Left lung (tissue), 10 donors: ENCODE measurements around the gene PSME2. TPM values are rescaled to one million over a fixed set of nuclear protein-coding genes. Genes with fewer than 3 reads are reported as not detected.

Source experiments
- ATAC-seq: fragments of 200-7000 bp; cut with Tn5 transposase; one replicate; pipeline ENCODE4 v1.9.1; 2020; ENCODE audit warnings: moderate library complexity
- DNase-seq, 4 donors: peaks; one replicate each; pipeline ENCODE4 v3.0.0-alpha.2; 2013 to 2020
- H3K27ac ChIP-seq, 2 donors: fragments of 200-600 bp; sonication (generic) in 1 of 2; one replicate each; pipeline versions ENCODE4 v1.5.0 to v1.8.0; 2020 to 2021
- H3K27me3 ChIP-seq, 2 donors: fragments of 200-600 bp; sonication (generic) in 1 of 2; one replicate each; pipeline versions ENCODE4 v1.5.0 to v1.8.0; 2020 to 2021
- H3K36me3 ChIP-seq, 2 donors: fragments of 200-600 bp; sonication (generic) in 1 of 2; one replicate each; pipeline versions ENCODE4 v1.5.0 to v1.8.0; 2020 to 2021
- H3K4me1 ChIP-seq, 2 donors: fragments of 200-600 bp; one replicate each; pipeline ENCODE4 v1.8.0; 2021
- H3K4me3 ChIP-seq, 2 donors: fragments of 200-600 bp; sonication (generic) in 1 of 2; one replicate each; pipeline versions ENCODE4 v1.5.0 to v1.8.0; 2020 to 2021; ENCODE audit warnings: mild to moderate bottlenecking in 1 of 2
- H3K9me3 ChIP-seq, 2 donors: fragments of 200-600 bp; sonication (generic) in 1 of 2; one replicate each; pipeline versions ENCODE4 v1.5.0 to v1.8.0; 2020 to 2021
- intact Hi-C, 2 donors: fragments of 100-400 bp; cut with DNase I; formaldehyde crosslinking; loops; one replicate each; pipeline versions ENCODE4 v1.11.2 to v1.14.2; 2022
- polyA plus RNA-seq, 6 donors: library from polyadenylated mRNA; unstranded; fragments of 120-200 nt; gene quantifications; one replicate each; pipeline ENCODE4 v1.2.1, GENCODE V29; 2013; ENCODE audit not compliant: insufficient read length in 6 of 6
- total RNA-seq, 2 donors: library from RNA; stranded (reverse); fragmentation: NEBNext Ultra II Directional; extraction: Animal tissue kit (Norgen Biotek cat#: 25700); gene quantifications; one replicate each; pipeline ENCODE4 v1.2.1, GENCODE V29; 2021
- TF ChIP-seq, protein P1 (sequence below), 2 donors: fragments of 200-600 bp; sonication (generic) in 1 of 2; IDR thresholded peaks; one replicate each; pipeline versions ENCODE4 v1.5.0 to v1.8.0; 2021; ENCODE audit warnings: antibody characterized with exemption in 2 of 2
- donor health status: DM: no; HTN: yes; CAD: no.
- donor health status: DM: no; HTN: no; CAD: no.

The PSME2 gene
- total and polyA plus RNA-seq, 8 donors = 126 to 224 (median 159) TPM

DNA sequence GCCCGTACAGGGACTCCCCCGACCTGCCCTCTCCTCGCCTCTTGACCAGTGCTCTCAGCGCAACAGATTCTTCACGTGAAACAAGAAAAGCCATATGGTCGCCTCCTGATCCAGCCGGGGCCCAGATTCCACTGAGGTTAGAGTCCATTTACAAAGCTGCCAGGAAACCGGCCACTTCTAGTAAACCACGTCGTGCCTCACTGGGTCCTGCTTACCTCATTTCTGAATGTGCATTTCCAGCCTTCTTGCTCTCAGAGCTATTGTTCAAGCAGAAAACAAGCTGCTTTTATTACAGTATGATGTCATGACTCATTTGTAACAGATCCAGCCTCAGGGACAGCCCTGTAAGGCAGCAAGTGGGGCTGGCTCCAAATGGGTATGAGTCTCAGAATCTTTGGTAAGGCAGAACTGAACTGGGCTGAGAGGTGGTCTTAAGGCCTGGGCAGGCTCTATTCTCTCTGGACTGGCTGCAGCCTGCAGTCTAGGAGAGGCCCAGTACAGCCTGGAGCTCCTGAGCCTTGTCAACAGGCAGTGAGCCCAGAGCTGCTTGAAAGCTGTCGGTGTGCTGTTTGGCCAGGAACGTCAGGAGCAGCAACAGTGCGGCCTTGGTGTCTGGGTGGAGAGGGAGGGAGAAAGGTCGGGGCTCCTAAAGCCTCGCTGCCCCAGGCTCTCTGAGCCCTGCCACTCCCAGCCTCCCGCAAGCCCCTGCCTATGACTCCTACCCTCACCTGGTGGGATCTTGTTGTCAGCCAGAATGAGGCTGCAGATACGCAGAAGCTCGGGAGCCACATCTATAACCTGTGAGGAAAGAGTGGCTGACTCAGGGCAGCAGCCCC, 33.8 kb upstream of the PSME2 start:
- H3K9me3 ChIP-seq = no peaks in the 10 kb centered on the region
- TF ChIP-seq, protein P1, sequence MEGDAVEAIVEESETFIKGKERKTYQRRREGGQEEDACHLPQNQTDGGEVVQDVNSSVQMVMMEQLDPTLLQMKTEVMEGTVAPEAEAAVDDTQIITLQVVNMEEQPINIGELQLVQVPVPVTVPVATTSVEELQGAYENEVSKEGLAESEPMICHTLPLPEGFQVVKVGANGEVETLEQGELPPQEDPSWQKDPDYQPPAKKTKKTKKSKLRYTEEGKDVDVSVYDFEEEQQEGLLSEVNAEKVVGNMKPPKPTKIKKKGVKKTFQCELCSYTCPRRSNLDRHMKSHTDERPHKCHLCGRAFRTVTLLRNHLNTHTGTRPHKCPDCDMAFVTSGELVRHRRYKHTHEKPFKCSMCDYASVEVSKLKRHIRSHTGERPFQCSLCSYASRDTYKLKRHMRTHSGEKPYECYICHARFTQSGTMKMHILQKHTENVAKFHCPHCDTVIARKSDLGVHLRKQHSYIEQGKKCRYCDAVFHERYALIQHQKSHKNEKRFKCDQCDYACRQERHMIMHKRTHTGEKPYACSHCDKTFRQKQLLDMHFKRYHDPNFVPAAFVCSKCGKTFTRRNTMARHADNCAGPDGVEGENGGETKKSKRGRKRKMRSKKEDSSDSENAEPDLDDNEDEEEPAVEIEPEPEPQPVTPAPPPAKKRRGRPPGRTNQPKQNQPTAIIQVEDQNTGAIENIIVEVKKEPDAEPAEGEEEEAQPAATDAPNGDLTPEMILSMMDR (IDR thresholded peaks at IDR 0.05) = no peak
- no peaks in the 10 kb centered on the region for H3K4me1 ChIP-seq
- H3K4me3 ChIP-seq = no peak overlapping the region
- ATAC-seq (no peak), DNase-seq (peak in 1 of 4 donors; percentile 32)
- no peaks in the 10 kb centered on the region for H3K27me3 ChIP-seq
- H3K36me3 ChIP-seq = peaks cover 0 to 100% of the 10 kb centered on the region in 2 donors
- intact Hi-C loops = no loop called here
- no peak overlapping the region for H3K27ac ChIP-seq

DNA sequence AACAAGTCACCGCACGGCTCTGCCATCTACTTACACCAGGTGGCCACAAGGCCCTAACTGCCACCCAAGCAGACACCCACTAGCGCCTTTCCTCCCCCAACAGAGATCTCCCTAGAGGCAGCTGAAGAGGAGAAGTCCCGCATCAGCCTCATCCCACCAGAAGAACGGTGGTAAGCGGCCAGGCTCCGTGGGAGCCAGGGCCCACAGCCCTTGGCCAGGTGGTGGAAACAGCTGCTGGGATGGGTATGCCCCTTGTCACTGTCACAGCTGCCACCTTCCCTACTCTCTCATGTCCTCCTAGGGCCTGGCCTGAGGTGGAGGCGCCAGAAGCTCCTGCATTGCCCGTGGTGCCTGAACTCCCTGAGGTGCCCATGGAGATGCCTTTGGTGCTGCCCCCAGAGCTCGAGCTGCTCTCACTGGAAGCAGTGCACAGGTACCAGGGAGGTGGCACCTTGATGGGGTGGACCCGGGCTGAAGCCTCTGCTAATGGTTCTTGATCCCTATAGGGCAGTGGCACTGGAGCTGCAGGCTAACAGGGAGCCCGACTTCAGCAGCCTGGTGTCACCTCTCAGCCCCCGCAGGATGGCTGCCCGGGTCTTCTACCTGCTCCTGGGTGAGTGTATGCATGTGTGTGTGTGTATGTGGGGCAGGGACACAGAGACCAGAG, 33.0 kb upstream of the PSME2 start:
- Histone ChIP-seq H3K4me3 (no peak overlapping the region), H3K4me1 (no peaks in the 10 kb centered on the region), H3K36me3 (peaks cover 0 to 100% of the 10 kb centered on the region in 2 donors), H3K9me3 (no peaks in the 10 kb centered on the region), H3K27ac (no peak overlapping the region), H3K27me3 (no peaks in the 10 kb centered on the region)
- ATAC-seq = no peak
- TF ChIP-seq, protein P1 (IDR thresholded peaks at IDR 0.05) = no peak
- DNase-seq = peak in 1 of 4 donors; percentile 49
- intact Hi-C loops = no loop called here

DNA sequence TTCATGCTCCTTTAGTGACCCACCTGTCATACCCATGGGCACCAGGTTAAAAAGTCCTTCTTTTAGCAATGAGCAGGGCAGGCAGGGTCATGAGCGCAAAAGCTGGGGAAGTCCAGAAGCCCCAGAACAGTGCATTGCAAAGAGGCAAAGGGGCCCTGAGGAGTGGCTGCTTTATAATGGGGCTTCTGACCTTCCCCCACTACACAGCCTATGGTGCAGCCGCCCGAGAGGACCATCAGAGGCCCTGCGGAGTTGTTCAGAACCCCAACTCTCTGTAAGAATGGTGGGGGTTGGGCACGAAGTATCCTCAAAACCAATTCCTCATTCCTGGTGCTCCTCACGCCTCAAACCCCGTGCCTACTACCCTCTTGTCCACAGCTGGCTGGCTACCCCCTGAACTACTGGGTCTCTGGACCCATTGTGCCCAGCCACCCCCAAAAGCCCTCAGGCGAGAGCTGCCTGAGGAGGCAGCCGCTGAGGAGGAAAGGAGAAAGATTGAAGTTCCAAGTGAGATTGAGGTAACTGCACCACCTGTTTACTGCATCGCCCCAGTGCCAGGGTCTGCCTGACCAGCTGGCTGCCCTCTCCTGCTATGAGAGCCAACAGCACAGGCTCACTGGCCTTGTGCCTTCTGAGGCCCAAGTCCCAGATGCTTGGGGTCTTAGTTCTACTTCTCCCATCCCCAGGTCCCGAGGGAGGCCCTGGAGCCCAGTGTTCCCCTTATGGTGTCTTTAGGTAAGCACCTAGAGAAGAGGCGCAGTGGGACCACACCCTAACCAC, 32.2 kb upstream of the PSME2 start:
- Histone ChIP-seq H3K4me3 (no peak overlapping the region), H3K4me1 (no peaks in the 10 kb centered on the region), H3K36me3 (peaks cover 0 to 100% of the 10 kb centered on the region in 2 donors), H3K27ac (no peak overlapping the region), H3K9me3 (no peaks in the 10 kb centered on the region), H3K27me3 (no peaks in the 10 kb centered on the region)
- TF ChIP-seq, protein P1 (IDR thresholded peaks at IDR 0.05) = no peak
- intact Hi-C loops = no loop called here
- peak in 1 of 4 donors; percentile 18 for DNase-seq
- no peak for ATAC-seq

DNA sequence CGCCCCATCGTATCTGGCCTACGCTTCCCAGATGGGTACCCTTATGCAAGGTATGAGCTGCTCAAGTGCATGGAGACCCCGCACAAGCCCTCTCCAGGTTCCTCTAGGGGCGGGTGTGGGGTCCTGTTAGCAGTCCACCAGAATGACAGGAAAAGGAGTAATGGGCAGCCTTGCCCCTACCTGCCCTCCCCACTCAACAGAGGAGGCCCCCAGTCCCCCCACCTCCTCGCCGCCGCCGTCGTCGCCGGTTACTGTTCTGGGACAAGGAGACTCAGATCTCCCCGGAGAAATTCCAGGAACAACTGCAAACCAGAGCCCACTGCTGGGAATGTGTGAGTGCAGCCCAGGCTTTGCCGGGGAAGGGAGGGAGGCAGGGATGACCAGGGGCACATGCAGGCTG, 31.5 kb upstream of the PSME2 start:
- Histone ChIP-seq H3K27me3 (no peaks in the 10 kb centered on the region), H3K4me3 (no peak overlapping the region), H3K4me1 (no peaks in the 10 kb centered on the region), H3K9me3 (no peaks in the 10 kb centered on the region), H3K27ac (no peak overlapping the region), H3K36me3 (peaks cover 0 to 100% of the 10 kb centered on the region in 2 donors)
- DNase-seq (no peak), ATAC-seq (no peak)
- intact Hi-C loops = no loop called here
- TF ChIP-seq, protein P1 (IDR thresholded peaks at IDR 0.05) = no peak
